ENCODE data around the gene SERTAD3. TPM values are rescaled to one million over a fixed set of nuclear protein-coding genes. Genes with fewer than 3 reads are reported as not detected.
A peak's percentile ranks its signal among the peaks of the same experiment; 100 is the strongest.
"Not testable (repeated sequence)": the region's sequence is repeated elsewhere in the genome, so short reads cannot be mapped to it uniquely, and the experiment has no call there.

Gene SERTAD3
- 12.5 and 13.1 TPM in 2 replicates for total RNA-seq

- peaks cover 5% of the 10 kb centered on the region for H3K36me3 Mint-ChIP-seq (ENCODE audit: low read depth)
- H3K27me3 Mint-ChIP-seq (ENCODE audit: low read depth) = no peaks in the 10 kb centered on the region
- H3K27ac Mint-ChIP-seq = peak within 1 kb of the TSS; percentile 97
- peak within 1 kb of the TSS; percentile 99 for H3K4me3 Mint-ChIP-seq (ENCODE audit: low read depth)
- H3K9me3 Mint-ChIP-seq = no peaks in the 10 kb centered on the region
- H3K4me1 Mint-ChIP-seq (ENCODE audit: low read depth) = peaks cover 14% of the 10 kb centered on the region
- intact Hi-C loops (cut with micrococcal nuclease) = loop anchor here (1.0 to 10.0 kb wide), 7 partner anchors 10 to 311 kb away; partner anchors contain the start of genes ACTMAP, AKT2, BLVRB and SERTAD1
- DNase-seq (ENCODE audit: low spot score) = peak; percentile 96
Observed at GRCh38 chr19:40444000-40444824, at the start of gene SERTAD3. TSS of gene SERTAD3 (minus strand) at chr19:40444335. CDS start at chr19:40442080, 2,255 bp downstream.

- H3K27ac Mint-ChIP-seq = no peak overlapping the region
- intact Hi-C loops (cut with micrococcal nuclease) = no loop called here
- no peak overlapping the region for H3K4me3 Mint-ChIP-seq (ENCODE audit: low read depth)
- no peaks in the 10 kb centered on the region for H3K9me3 Mint-ChIP-seq
- H3K4me1 Mint-ChIP-seq (ENCODE audit: low read depth) = no peaks in the 10 kb centered on the region
- DNase-seq (ENCODE audit: low spot score) = no peak
- H3K36me3 Mint-ChIP-seq (ENCODE audit: low read depth) = no peaks in the 10 kb centered on the region
- H3K27me3 Mint-ChIP-seq (ENCODE audit: low read depth) = peaks cover 8% of the 10 kb centered on the region
Observed at GRCh38 chr19:40493778-40494177, 49.6 kb upstream of the SERTAD3 start.

GRCh38 chr19:40492274-40492673 lies 48.1 kb upstream of the SERTAD3 start:
- Mint-ChIP-seq H3K36me3 (ENCODE audit: low read depth) (no peaks in the 10 kb centered on the region), H3K27ac (no peak overlapping the region), H3K27me3 (ENCODE audit: low read depth) (peaks cover 8% of the 10 kb centered on the region), H3K4me3 (ENCODE audit: low read depth) (no peak overlapping the region), H3K4me1 (ENCODE audit: low read depth) (peaks cover 7% of the 10 kb centered on the region), H3K9me3 (no peaks in the 10 kb centered on the region)
- intact Hi-C loops (cut with micrococcal nuclease) = no loop called here
- DNase-seq (ENCODE audit: low spot score) = no peak

DNA sequence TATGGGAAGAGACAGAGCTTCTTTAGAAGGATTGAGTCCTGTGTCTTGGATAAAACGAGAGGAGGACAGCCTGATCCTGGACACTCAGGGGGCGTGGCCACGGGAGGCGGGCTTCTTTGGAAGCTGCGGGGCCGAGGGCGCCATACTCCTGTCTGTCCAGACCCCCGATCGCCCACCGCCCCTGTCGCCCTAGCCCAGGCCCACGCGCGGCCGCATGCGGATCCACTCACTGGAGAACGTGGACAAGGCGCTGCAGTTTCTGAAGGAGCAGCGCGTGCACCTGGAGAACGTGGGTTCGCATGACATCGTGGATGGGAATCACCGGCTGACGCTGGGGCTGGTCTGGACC lies 45.7 kb upstream of the SERTAD3 start:
- H3K27ac Mint-ChIP-seq = no peak overlapping the region
- H3K4me1 Mint-ChIP-seq (ENCODE audit: low read depth) = peaks cover 9% of the 10 kb centered on the region
- H3K9me3 Mint-ChIP-seq = no peaks in the 10 kb centered on the region
- intact Hi-C loops (cut with micrococcal nuclease) = no loop called here
- no peaks in the 10 kb centered on the region for H3K36me3 Mint-ChIP-seq (ENCODE audit: low read depth)
- DNase-seq (ENCODE audit: low spot score) = no peak
- H3K27me3 Mint-ChIP-seq (ENCODE audit: low read depth) = peaks cover 10% of the 10 kb centered on the region
- H3K4me3 Mint-ChIP-seq (ENCODE audit: low read depth) = no peak overlapping the region

DNA sequence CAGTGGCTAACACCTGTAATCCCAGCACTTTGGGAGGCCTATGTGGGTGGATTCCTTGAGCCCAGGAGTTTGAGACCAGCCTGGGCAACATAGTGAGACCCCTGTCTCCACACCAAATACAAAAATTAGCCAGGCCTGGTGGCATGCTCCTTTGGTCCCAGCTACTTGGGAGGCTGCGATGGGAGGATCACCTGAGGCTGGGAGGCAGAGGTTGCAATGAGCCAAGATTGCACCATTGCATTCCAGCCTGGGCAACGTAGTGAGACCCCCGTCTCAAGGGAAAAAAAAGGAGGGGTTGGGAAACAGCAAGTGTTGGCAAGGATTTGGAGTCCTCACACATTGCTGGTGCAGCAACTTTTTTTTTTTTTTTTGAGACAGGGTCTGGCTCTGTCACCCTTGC lies 41.9 kb upstream of the SERTAD3 start:
- Mint-ChIP-seq H3K4me3 (ENCODE audit: low read depth) (no peak overlapping the region), H3K27me3 (ENCODE audit: low read depth) (peaks cover 3% of the 10 kb centered on the region), H3K9me3 (no peaks in the 10 kb centered on the region), H3K4me1 (ENCODE audit: low read depth) (peaks cover 9% of the 10 kb centered on the region), H3K27ac (no peak overlapping the region), H3K36me3 (ENCODE audit: low read depth) (no peaks in the 10 kb centered on the region)
- DNase-seq (ENCODE audit: low spot score) = no peak
- intact Hi-C loops (cut with micrococcal nuclease) = no loop called here

DNA sequence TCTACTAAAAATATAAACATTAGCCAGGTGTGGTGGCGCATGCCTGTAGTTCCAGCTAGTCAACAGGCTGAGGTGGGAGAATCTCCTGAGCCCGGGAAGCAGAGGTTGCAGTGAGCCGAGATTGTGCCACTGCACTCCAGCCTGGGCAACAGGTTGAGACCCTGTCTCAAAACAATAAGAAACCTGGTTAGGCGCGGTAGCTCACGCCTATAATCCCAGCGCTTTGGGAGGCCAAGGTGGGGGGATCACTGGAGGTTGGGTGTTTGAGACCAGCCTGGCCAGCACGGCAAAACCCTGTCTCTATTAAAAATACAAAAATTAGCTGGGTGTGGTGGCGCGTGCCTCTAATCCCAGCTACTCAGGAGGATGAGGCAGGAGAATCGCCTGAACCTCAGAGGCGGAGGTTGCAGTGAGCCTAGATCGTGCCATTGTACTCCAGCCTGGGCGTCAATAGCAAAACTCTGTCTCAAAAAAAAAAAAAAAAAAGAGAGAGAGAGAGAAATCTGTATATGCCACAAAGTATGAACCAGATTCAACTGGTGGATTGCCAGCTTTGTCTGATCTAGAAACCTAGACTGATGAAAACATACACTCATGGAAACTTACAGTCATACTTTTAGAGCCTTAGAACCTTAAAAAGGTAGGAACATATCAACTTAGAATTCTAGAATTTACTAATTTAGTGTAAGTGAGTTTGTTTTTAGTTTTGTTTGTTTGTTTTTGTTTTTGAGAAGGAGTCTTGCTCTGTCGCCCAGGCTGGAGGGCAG lies 31.9 kb upstream of the SERTAD3 start:
- H3K36me3 Mint-ChIP-seq (ENCODE audit: low read depth); DNase-seq (ENCODE audit: low spot score); intact Hi-C loops (cut with micrococcal nuclease); H3K4me1 Mint-ChIP-seq (ENCODE audit: low read depth); H3K27ac Mint-ChIP-seq; H3K4me3 Mint-ChIP-seq (ENCODE audit: low read depth); H3K9me3 Mint-ChIP-seq; H3K27me3 Mint-ChIP-seq (ENCODE audit: low read depth): not testable (repeated sequence)

DNA sequence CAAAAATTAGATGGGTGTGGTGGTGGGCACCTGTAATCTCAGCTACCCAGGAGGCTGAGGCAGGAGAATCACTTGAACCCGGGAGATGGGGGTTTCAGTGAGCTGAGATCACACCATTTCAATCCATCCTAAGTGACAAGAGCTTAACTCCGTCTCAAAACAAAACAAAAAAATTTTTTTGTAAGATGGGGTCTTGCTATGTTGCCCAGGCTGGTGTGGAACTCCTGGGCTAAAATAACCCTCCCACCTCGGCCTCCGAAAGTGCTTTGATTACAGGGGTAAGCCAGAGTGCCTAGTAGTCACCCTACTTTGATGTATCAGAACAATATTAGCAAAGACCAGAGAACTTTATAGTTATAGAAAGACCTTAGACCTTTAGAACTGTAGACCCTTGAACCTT lies 30.6 kb upstream of the SERTAD3 start:
- no peaks in the 10 kb centered on the region for H3K27me3 Mint-ChIP-seq (ENCODE audit: low read depth)
- no peak overlapping the region for H3K4me3 Mint-ChIP-seq (ENCODE audit: low read depth)
- H3K27ac Mint-ChIP-seq = no peak overlapping the region
- no peak for DNase-seq (ENCODE audit: low spot score)
- no peaks in the 10 kb centered on the region for H3K9me3 Mint-ChIP-seq
- H3K4me1 Mint-ChIP-seq (ENCODE audit: low read depth) = no peaks in the 10 kb centered on the region
- intact Hi-C loops (cut with micrococcal nuclease) = no loop called here
- H3K36me3 Mint-ChIP-seq (ENCODE audit: low read depth) = no peaks in the 10 kb centered on the region

DNA sequence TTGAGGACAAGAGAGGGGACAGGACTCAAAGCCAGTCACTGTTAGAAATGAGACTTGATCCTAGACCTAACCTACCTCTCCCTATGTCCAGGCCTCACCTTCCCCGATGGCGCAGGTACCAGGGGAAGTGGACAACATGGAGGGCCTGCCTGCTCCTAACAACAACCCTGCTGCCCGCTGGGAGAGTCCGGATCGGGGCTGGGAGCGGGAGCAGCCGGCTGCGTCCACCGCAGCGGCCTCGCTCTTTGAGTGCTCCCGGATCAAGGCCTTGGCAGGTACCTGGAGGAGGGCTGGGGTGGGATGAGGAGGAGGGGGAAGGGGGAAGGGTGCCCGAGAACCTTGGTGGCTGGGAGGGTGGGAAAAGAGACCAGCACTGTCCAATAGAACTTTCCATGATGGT lies 28.4 kb upstream of the SERTAD3 start:
- Mint-ChIP-seq H3K36me3 (ENCODE audit: low read depth) (no peaks in the 10 kb centered on the region), H3K9me3 (no peaks in the 10 kb centered on the region), H3K4me1 (ENCODE audit: low read depth) (no peaks in the 10 kb centered on the region), H3K27ac (no peak overlapping the region), H3K27me3 (ENCODE audit: low read depth) (peaks cover 16% of the 10 kb centered on the region), H3K4me3 (ENCODE audit: low read depth) (no peak overlapping the region)
- no peak for DNase-seq (ENCODE audit: low spot score)
- intact Hi-C loops (cut with micrococcal nuclease) = no loop called here

DNA sequence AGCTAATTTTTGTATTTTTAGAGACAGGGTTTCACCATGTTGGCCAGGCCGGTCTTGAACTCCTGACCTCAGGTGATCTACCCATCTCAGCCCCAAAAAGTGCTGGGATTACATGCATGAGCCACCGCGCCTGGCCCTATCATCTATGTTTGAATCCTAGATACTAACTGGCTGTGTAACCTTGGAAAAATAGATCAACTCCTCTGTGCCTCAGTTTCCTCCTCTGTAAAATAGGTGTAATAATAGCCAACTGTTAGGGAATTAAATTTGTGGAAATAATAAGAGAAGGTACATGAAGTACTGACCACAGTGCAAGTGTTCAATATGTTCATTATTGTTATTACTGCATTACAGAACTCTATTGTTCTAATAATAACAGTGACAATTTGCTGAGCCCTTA lies 27.0 kb upstream of the SERTAD3 start:
- Mint-ChIP-seq H3K4me1 (ENCODE audit: low read depth) (peaks cover 6% of the 10 kb centered on the region), H3K36me3 (ENCODE audit: low read depth) (peaks cover 5% of the 10 kb centered on the region), H3K27me3 (ENCODE audit: low read depth) (peaks cover 23% of the 10 kb centered on the region), H3K4me3 (ENCODE audit: low read depth) (no peak overlapping the region), H3K27ac (no peak overlapping the region), H3K9me3 (no peaks in the 10 kb centered on the region)
- DNase-seq (ENCODE audit: low spot score) = no peak
- intact Hi-C loops (cut with micrococcal nuclease) = no loop called here

- Mint-ChIP-seq H3K4me3 (ENCODE audit: low read depth) (no peak overlapping the region), H3K36me3 (ENCODE audit: low read depth) (peaks cover 5% of the 10 kb centered on the region), H3K9me3 (no peaks in the 10 kb centered on the region), H3K27me3 (ENCODE audit: low read depth) (peaks cover 24% of the 10 kb centered on the region), H3K27ac (no peak overlapping the region), H3K4me1 (ENCODE audit: low read depth) (peaks cover 18% of the 10 kb centered on the region)
- intact Hi-C loops (cut with micrococcal nuclease) = loop anchor here (5.0 kb wide), 1 partner anchor 143 kb away; no protein-coding TSS in a partner anchor
- DNase-seq (ENCODE audit: low spot score) = no peak
Observed at GRCh38 chr19:40469011-40469410, 24.9 kb upstream of the SERTAD3 start.

- H3K9me3 Mint-ChIP-seq = no peaks in the 10 kb centered on the region
- peaks cover 24% of the 10 kb centered on the region for H3K27me3 Mint-ChIP-seq (ENCODE audit: low read depth)
- H3K4me3 Mint-ChIP-seq (ENCODE audit: low read depth) = peak within 1 kb of the TSS; percentile 87
- peak within 1 kb of the TSS; percentile 78 for H3K27ac Mint-ChIP-seq
- DNase-seq (ENCODE audit: low spot score) = no peak
- H3K36me3 Mint-ChIP-seq (ENCODE audit: low read depth) = peaks cover 5% of the 10 kb centered on the region
- H3K4me1 Mint-ChIP-seq (ENCODE audit: low read depth) = peaks cover 21% of the 10 kb centered on the region
- intact Hi-C loops (cut with micrococcal nuclease) = loop anchor here (1.0 to 5.0 kb wide), 2 partner anchors 46 to 145 kb away; no protein-coding TSS in a partner anchor
Observed at GRCh38 chr19:40466985-40467734, 23.0 kb upstream of the SERTAD3 start, which contains the start of gene SPTBN4. TSS of gene SPTBN4 (plus strand) at chr19:40467001. CDS start at chr19:40472622, 5,621 bp downstream.

DNA sequence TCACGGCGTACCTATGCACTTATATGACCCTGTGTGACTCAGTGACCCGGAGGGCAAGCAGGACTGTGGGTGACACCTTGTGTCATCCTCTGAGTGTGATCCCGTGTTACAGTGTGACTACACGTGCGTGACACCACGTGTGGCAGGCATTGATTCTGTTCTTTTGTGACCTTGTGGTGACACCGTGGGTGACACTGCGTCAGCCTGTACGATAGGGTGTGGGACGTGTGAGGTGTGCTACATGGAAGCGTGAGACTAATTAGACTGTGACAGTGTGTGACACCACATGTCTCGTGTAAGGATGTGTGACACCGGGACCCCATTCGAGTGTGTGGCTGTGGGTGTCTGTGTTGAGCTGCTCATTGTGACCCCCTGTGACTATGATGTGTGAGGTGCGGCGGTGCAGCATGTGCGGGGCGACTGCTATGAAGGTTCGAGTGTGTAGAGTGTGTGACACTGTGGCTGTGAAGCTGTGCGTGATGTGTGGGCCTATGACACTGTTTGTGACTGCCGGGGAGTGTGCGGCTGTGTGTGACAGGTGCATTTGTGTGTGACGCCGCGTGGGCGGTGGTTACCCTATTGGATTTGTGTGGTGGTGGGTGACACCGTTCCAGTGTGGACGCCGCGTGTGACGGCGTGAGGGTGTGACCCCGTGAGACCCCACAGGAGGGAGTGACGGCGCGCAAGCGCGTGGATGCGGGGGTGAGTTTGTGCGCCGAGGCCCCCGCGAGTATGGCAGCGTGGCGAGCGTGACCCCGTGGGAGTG lies 22.3 kb upstream of the SERTAD3 start:
- intact Hi-C loops (cut with micrococcal nuclease) = loop anchor here (1.0 to 5.0 kb wide), 2 partner anchors 45 to 146 kb away; no protein-coding TSS in a partner anchor
- Mint-ChIP-seq H3K27me3 (ENCODE audit: low read depth) (peaks cover 24% of the 10 kb centered on the region), H3K27ac (peak overlapping the region; percentile 44), H3K9me3 (no peaks in the 10 kb centered on the region), H3K4me3 (ENCODE audit: low read depth) (peak overlapping the region; percentile 87), H3K36me3 (ENCODE audit: low read depth) (peaks cover 5% of the 10 kb centered on the region), H3K4me1 (ENCODE audit: low read depth) (peaks cover 21% of the 10 kb centered on the region)
- peak; percentile 18 for DNase-seq (ENCODE audit: low spot score)

All from activated T-helper 2 cell treated with anti-CD3 and anti-CD28 coated beads, Interferon-gamma antibody, Interleukin-2, Interleukin-4, amounts not matched to agents 10 μg/mL and 5 μg/mL and 100 μg/mL, durations not matched to agents 14 hours and 24 hours and 36 hours (primary cell).